Stimulated activated CD4-positive, alpha-beta T cell treated with anti-CD3 and anti-CD28 coated beads, Interleukin-2, amount 100 ng/mL, for 4 hours (primary cell): Measurements from ENCODE around the gene EDIL3.
"Not testable (repeated sequence)": the region's sequence is repeated elsewhere in the genome, so short reads cannot be mapped to it uniquely, and the experiment has no call there.

ENCODE experiments used
- DNase-seq: peaks from one replicate; pipeline ENCODE4 v3.0.0-alpha.2; 2020; ENCODE audit warnings: low read depth

Gene EDIL3

DNA sequence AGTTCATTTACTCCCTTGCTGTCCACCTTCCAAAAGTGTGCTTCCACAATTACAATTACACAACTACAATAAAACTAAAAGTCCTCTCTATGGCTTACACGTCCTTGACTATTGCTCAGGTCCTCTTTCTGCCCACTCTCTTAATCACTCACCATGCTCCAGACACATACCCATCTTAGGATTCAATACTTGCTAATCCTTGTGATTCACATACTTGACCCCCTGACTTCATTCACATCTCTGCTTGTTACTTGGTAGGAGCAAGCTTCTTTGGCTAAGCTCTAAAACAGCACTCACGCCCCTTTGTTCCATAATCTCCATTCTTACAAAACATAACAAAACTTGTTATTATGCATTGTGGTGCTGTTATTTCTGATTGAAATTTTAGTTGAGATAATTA, 215.8 kb downstream of the EDIL3 start:
- DNase-seq = no peak

DNA sequence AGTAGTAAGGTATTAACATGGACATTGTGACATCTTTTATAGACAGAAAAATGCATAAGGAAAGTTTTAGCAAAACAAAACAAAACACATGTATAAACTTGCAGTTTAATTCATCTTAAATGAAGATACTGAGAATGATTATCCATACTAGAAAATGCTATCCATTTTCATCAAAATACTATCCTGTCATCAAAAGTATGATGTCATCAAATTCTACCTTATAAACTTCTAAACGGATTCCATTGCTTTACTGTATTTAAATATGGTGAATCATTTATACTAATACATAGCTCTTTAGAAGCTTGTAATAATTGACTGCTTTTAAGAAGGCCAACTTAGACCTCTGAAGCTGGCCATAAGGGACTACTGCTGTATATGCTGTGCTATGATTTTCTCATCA, 221.0 kb downstream of the EDIL3 start:
- no peak for DNase-seq

DNA sequence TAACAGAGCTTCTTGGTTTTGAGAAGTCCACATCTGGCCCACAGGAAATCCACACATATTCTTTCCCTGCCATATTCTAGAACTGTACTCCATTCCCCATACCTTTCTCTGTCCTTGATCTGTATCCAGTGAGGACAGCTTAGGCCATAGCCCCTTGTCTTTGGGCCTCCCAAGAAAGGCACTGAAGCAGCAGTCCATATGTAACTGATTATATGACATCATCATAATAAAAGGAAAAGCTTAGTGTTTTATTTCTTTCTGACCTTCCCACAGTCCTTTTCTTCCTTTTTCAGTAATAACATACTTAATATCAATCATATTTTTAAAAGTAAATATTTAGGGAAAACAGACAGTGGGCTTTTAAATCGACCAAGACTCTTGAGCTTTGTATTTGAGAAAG, 222.0 kb downstream of the EDIL3 start:
- DNase-seq = no peak

DNA sequence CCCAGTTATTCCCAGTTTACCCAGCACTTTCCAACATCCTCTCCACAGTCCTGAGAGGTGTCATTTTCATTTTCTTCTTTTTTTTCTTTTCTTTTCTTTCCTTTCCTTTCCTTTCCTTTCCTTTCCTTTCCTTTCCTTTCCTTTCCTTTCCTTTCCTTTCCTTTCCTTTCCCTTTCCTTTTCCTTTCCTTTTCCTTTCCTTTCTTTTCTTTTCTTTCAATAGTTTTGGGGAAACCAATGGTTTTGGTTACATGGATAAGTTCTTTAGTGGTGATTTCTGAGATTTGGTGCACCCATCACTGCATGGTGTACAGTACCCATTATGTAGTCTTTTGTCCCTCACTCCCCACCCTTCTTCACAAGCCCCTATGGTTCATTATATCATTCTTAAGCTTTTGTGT, 224.0 kb downstream of the EDIL3 start:
- DNase-seq = not testable (repeated sequence)

DNA sequence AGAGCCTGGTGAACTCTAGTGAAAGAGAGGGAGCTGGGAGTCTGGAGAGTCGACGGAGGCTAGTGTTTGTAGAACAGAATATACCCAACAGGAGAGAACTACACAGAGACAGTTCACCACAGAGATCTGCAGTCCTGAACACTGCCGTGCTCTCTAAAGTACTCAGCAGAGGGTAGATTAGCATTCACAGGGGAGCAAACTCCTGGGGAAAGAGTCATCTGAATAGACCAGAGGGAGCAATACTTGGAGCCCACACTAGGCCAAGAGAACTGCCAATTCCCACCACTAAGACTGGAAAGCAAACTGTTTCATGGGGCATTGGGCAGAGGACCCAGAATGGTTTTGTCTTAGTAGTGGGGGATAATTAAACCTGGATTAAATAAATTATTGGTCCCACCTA, 235.6 kb downstream of the EDIL3 start:
- DNase-seq = no peak

DNA sequence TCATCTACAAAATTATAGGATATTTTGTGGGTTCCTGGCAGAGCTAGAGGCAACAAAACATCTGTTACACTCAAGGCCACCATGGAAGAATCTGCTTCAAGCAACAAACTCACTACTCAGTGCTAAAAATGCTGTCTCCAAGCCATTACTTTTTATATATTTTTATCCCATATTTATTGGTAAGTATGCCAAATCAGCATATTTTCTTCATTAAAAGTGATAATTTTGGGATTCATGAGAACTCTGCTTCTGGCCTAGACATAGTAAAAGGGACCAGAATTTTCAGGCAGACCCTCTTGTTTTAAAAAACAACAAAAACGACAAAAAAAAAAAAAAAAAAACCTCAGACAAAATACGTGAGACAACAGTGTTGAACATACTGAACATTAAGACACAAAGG, 236.0 kb downstream of the EDIL3 start:
- DNase-seq = no peak

DNA sequence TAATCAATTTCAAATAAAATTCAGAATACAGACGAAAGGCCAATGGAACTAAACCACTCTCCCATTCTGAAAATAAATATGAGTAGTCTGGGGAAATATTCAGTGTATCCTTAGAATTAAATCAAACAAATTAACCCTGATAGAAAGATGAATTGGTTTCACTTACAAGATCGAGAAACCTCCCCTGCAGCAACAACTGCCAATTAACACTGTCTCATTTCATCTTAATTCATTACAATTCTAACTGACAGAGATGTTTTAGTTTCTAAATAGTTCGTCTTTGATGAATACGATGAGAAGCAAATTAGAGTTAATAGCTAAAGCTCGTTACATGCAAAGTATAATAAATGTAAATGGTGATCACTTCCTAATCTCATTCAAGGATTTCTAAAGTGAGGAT, 247.1 kb downstream of the EDIL3 start:
- no peak for DNase-seq

DNA sequence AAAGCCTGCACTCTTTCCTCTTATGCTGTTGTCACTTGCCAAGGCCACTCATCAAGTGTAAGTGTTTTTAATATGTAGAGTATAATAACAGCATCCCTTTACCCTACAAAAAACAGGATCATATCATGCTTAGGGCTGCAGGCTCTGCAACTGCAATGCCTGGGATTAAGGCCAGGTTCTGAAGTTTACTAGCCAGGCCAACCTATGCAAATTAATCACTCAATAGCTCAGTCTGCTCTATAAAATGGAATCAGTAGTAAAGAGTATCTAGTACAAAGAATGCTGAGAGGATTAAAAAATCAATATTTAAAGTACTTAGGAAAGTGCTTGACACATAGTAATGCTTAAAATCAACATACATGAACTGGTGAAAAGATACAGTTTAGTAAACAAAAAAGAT, 253.3 kb downstream of the EDIL3 start:
- DNase-seq = no peak

DNA sequence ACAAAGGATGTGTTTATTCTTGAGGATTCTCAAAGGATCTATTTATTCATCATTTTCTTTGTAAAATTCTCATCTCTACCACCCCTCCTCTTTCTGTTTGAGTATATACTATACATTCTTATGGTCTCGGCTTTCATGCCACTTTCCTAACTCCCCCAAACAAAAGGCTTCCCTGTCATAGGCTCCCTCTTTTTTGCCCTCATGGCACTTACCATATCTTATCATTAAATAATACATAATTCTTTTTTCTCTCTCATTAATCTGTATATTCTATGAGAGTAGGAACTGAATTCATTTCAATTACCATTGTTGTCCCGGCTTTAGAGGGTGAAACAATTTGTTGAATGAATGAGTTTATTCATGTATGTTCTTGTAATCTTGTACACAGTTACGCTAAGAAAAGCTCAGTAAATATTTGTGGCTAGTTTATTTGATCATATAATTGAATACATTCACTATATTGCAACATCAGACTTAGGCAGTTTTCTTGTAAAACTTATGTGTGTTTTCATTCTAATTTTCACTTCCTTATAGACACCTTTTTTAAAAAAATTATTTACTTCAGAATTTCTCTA, 254.6 kb downstream of the EDIL3 start:
- DNase-seq = no peak

DNA sequence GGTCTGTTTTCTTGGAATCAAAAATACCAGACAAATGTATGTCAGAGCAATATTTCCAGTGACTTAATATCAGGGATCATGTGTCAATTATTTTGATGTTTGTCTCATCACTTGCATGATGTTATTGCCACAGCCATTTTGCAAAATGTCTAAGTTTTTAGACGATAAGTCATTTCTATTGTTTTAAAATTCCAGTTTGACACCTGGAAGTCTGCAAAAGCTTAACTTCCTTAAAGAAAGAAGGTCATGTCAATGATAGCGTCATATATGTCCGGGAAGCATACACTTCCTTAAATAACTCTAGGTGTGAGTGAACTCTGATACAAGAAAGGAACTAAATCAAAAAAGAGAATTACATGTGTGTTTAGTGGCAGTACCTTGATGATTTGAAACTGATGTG, 259.5 kb downstream of the EDIL3 start:
- no peak for DNase-seq

DNA sequence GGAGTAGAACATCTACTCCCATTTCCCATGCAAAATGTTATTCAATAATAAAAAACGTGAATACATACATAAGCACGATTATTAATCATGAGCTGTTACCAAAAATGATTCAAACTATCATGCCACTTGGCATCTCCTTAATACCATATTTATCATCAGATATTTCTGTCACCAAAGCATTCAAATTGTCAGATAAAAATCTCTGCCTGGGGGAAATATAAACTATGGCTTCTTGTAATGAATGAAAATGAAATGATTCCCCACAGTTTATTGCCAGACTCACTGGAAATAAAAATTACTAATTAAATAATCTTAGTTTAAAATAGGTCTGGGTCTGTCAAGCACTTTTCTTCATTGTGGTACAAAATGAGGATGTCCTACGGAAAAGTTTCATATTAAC, 265.4 kb downstream of the EDIL3 start:
- DNase-seq = no peak

DNA sequence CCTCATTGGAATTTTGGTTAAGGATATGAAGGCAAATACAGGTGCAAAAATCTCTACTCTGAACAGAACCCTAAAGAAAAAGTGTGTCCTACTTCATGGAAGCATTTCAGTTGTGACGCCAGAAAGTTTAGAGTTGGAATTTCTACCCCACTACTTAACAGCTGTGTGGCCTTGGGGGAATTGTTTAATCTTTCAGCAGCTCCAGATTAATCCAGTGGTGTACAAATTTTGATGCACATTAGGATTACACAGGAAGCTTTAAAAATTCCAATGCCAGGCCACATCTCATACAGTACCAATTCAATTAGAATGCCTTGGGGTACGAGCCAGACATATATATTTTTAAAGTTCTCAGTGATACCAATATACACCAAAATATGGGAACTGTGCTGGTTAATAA, 266.1 kb downstream of the EDIL3 start:
- DNase-seq = no peak

DNA sequence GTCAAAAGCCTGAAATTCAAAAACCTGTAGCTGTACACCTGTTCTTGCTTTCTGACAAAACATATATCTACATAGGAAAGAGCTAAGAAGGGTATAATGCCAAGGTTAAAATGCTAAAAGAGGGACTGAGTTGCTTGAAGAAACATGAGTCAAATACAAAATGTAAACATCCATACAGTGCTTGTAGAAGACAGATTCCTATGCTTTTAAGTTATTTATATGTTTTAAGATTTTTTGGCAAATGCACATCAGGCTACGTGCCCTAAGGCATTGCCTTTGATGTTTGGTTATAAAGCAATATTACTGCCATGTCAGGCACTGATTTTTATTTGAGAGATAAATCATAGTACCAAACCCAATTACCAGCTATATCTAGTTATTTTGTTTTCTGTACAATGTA, 269.0 kb downstream of the EDIL3 start:
- DNase-seq = no peak

DNA sequence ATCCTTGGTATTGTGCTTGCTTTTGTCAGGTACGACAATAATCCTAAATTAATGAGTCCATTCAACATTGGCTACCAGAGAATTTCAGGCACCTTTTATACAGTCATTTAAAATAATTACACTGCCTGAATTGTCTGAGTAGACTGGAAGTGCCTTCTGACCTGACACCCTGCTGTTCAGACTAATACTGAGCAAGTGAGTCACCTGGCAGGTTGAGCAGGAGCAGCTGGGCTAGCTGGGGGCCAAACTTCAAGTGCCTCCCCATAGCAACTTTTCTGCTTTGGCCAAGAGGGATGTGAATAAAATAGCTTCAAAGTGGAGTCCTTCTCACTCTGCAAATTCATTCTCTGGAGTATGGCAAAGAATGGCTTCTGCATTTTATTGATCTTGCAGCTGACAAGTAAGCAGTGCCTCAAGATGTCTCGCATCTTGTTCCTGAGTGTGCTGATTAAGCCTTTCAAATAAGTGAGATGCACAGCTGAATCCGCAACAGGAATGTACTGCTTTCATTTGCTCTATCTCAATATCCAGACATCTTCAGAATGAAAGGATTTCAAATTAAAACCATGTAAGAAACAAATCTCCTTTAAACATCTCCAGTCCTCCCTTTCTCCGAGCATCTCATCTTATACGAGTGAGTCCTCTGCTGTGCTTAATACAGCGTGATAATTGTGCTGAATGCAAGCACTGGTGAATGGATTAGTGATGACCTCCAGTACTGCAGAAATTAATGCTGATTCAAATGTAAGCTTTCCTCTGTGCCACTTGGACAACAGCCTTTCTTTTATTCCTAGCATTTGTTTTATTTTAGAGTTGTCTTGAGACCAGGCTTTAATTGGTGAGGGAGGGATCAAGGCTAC, 271.2 kb downstream of the EDIL3 start:
- DNase-seq = no peak

DNA sequence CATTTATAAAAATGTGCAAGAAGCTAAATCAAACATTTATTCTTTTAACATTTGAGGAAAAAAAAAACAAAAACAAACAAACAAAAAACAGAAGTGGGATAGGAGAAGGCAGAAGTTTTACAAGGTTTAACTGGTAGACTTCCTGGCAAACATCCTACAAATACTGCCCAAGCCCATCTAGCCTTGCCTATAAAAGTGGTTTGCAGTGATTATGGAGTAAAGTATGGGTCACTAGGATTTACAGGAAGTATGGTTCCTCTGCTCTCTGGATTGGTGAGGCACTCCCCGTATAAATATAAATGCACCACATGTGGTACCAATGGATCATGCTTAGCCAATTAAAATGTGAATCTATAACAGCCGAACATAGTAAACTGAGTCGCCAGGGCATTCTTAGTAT, 291.9 kb downstream of the EDIL3 start:
- DNase-seq = no peak

DNA sequence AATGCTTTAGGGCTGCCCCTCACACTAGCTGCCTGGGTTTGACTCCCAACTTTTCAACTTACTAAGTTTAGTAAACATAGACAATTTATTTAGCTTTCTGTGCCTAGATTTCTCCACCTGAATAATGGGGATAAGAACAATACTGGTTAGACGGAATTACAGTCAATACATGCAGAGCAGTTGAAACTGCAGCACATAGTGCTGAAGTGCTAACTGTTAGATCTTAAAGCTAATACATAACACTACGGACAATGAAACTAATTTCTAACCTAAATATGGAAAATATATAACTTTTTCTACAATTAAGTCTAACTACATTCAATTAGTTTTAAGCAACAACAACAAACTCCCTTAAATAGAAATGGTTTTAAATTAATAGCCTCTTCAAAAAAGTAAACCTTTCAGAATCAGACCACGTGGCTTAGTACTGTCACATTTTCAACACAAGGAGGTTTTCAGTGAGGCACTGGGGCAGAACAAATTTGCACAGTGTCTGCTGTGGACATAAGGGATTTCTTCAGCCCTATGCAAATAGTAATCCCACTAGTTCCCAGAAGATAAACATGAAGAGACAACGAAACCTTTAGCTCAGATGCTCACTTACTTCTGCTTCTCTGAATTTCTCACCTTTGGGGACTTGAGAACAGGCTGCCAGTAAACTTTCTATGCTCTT, 293.4 kb downstream of the EDIL3 start:
- DNase-seq = no peak

DNA sequence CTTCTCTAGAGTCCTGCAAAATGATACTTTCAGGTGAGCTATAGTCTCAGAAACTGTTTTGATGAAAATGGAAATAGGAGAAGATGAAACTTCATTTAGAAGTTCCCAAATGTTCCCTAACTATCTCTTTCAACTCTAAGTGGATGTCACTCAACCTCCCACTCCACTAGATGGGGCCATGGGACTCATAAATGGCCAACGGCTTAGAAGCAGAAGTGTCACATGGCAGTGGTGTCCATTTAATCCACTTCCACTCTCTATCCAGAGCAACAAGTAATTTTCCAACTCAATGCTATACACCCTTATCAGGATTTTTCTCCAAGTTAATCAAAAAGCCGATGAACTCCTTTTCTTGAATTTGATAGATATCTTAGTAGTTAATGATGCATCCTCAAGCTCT, 295.7 kb downstream of the EDIL3 start:
- no peak for DNase-seq

DNA sequence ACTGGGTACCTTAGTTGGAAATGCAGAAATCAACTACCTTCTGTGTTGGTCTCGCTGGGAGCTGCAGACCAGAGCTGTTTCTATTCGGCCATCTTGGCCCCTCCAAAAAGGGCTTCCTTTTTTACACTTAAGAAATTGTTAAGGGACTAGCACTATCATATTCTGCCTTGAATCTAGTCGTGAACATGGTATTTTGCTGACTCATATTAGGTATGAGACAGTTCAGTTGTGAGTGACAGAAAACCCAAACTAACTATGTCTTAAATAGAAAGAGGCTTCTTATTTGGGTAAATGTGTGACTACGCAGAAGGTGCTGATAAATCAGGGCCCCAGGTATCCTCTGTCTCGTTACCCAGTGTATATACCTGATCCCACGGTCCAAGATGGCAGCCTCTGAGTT, 298.2 kb downstream of the EDIL3 start:
- no peak for DNase-seq

DNA sequence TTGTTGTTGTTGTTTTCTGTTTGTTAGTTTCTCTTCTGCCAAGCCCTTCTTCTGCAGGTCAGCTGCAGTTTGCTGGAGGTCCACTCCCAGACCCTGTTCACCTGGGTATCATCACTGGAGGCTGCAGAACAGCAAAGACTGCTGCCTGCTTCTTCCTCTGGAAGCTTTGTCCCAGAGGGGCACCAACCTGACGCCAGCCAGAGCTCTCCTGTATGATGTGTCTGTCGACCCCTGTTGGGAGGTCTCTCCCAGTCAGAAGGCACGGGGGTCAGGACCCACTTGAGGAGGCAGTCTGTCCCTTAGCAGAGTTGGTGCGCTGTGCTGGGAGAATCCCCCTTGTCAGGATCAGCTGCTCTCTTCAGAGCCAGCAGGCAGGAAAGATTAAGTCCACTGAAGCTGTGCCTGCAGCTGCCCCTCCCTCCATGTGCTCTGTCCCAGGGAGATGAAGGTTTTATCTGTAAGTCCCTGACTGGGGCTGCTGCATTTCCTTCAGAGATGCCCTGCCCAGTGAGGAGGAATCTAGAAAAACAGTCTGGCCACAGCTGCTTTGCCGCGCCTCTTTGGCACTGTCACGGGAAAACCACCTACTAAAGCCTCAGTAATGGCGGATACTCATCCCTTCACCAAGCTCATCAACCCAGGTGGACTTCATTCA, 299.2 kb downstream of the EDIL3 start:
- DNase-seq = no peak

DNA sequence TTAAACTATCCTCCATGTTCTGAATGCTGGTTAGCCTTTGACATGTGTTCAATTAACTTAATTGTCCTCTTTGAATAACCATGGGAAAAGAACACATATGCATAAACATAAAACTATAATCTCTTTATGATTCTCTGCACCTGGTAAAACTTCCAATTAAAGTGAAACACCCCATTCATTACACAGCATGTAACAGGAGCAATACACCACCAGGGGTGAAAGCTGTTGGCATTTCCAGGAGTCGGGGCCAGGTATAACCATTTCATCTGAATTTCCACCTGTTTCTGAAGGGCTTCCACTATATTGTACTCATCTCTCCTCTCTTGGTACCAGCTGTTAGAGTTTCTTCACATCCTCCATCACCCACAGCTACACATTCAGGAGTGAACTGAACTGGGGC, 303.8 kb downstream of the EDIL3 start:
- no peak for DNase-seq

DNA sequence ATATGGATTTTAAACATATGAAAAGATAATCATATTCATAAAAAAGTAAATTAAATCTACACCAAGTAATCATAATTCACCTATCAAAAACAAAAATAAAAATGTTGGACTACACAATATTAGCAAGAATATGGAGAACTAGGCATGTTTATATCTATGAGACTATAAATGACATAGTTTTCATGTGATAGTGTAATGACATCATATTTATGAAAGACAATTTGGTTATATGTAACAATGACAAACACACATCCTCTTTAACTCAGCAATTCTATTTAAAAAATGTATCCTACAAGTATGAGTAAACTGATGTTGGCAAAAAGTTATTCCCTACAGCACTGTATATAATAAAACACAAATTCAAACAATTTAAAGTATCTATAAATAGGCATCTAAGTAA, 312.3 kb downstream of the EDIL3 start:
- no peak for DNase-seq

DNA sequence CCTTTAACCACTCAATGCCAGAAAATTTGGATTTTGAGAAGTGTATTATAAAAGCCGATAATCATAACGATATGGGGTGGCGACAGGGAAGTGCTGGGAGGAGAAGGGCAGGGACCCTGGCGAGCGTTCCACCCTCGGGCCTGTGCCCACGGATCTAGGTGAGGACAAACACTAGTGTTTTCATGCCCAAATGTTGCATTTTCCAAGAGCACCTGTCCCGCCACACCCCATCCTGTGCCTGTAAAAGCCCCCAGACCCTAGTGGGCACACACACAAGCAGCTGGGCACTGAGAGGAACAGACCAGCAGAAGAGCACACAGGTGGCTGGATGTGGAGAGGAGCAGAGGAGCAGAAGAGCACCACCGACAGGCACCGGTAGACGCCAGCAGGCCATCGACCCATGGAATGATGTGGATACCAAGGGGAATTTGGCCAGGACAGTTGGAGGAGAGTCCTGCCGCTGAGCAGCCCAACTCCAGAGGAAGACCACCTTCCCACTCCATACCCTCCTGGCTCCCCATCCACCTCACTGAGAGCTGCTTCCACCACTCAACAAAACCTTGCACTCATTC, 315.0 kb downstream of the EDIL3 start:
- no peak for DNase-seq

DNA sequence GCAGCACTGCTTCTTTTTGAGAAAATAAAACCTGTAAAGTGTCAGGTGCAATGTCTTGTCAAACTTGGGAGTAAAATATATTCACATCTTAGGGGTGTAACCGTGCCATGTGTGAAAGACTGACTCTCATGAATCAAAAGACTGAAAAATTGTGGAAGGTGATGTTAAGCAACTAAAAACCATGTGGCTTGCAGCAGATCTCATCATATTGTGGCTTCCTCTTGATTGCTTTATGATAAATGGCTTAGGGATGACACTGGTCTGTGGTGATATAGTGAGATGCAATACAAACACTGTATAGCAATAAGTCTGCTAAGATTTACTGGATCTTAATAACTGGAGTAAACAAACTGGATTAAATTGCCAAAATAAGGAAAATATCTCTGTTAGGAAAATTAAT, 321.6 kb downstream of the EDIL3 start:
- DNase-seq = no peak
